Tibial nerve (tissue), 4 donors: ENCODE measurements around the gene CLEC9A. TPM values are rescaled to one million over a fixed set of nuclear protein-coding genes. Genes with fewer than 3 reads are reported as not detected.
A peak's percentile ranks its signal among the peaks of the same experiment; 100 is the strongest.

Experiments
- DNase-seq, 2 donors: peaks; one replicate each; pipeline ENCODE4 v3.0.0-alpha.2; 2019; ENCODE audit warnings: low spot score in 2 of 2
- H3K27ac ChIP-seq, 4 donors: fragments of 200-600 bp; sonication (generic) in 3 of 4; one replicate each; pipeline ENCODE4 v1.5.1; 2017 to 2019; ENCODE audit warnings: mild to moderate bottlenecking in 1 of 4
- H3K27me3 ChIP-seq, 2 donors: fragments of 200-600 bp; sonication (generic) in 1 of 2; one replicate each; pipeline versions ENCODE4 v1.5.1 to v1.6.0; 2017 to 2019
- H3K36me3 ChIP-seq, 3 donors: fragments of 200-600 bp; sonication (generic); one replicate each; pipeline ENCODE4 v1.5.1; 2018 to 2019
- H3K4me1 ChIP-seq, 4 donors: fragments of 200-600 bp; sonication (generic) in 3 of 4; one replicate each; pipeline ENCODE4 v1.5.1; 2017 to 2019
- H3K4me3 ChIP-seq, 4 donors: fragments of 200-600 bp; sonication (generic) in 3 of 4; one replicate each; pipeline ENCODE4 v1.5.1; 2017 to 2019; ENCODE audit warnings: mild to moderate bottlenecking in 1 of 4, moderate library complexity in 1 of 4
- H3K9me3 ChIP-seq, 4 donors: fragments of 200-600 bp; sonication (generic) in 3 of 4; one replicate each; pipeline ENCODE4 v1.5.1; 2017 to 2019
- CTCF ChIP-seq, 5 experiments: fragments of 200-600 bp in 3 of 5; fragments of 450-650 bp in 2 of 5; sonication (generic) in 3 of 5; IDR thresholded peaks; one replicate each; pipeline ENCODE4 v1.5.1; 2016 to 2019; ENCODE audit warnings: antibody characterized with exemption in 5 of 5, mild to moderate bottlenecking in 3 of 5, moderate library complexity in 2 of 5
- EP300 ChIP-seq, 2 donors: sonication (generic); formaldehyde crosslinking; IDR thresholded peaks; one replicate each; pipeline ENCODE4 v1.6.1; 2017; ENCODE audit warnings: antibody characterized with exemption in 2 of 2, mild to moderate bottlenecking in 1 of 2
- POLR2A ChIP-seq, 2 donors: fragments of 450-650 bp; IDR thresholded peaks; one replicate each; pipeline ENCODE4 v1.6.1; 2017; ENCODE audit warnings: antibody characterized with exemption in 2 of 2, mild to moderate bottlenecking in 2 of 2, moderate library complexity in 2 of 2
- WGBS, 2 donors: methylation state at CpG; one replicate each; pipeline ENCODE4 v1.1.5; 2018; 5-methylcytosine and 5-hydroxymethylcytosine counted together
- total RNA-seq, 4 donors: library from RNA; depleted of rRNA; stranded (reverse); fragments of >200 nt; gene quantifications; one replicate each; pipeline ENCODE4 v1.1.0, GENCODE V29; 2016

CLEC9A gene
- total RNA-seq, 4 donors from 2014 or later: 0.21 TPM; not detected in 3

- WGBS, 2 donors: 56 to 68% methylated on average over 4 of the region's 4 CpGs
- peaks cover 0 to 23% (median 3%) of the 10 kb centered on the region in 4 donors for H3K4me1 ChIP-seq
- no peaks in the 10 kb centered on the region for H3K9me3 ChIP-seq
- H3K4me3 ChIP-seq: no peak overlapping the region
- no peak overlapping the region for H3K27ac ChIP-seq
- no peak for DNase-seq
- H3K27me3 ChIP-seq: no peaks in the 10 kb centered on the region
- H3K36me3 ChIP-seq: no peaks in the 10 kb centered on the region
- TF ChIP-seq EP300 (IDR thresholded peaks at IDR 0.05) (no peak), CTCF (IDR thresholded peaks at IDR 0.05) (no peak), POLR2A (IDR thresholded peaks at IDR 0.05) (no peak)
Observed at GRCh38 chr12:10065241-10065640, 34.8 kb downstream of the CLEC9A start.

GRCh38 chr12:10067264-10067663 lies 36.8 kb downstream of the CLEC9A start:
- Histone ChIP-seq H3K27ac (peak overlapping the region in 2 of 4 donors; percentile 73 to 76), H3K27me3 (no peaks in the 10 kb centered on the region), H3K36me3 (peaks cover 0 to 5% (median 0%) of the 10 kb centered on the region in 3 donors), H3K4me3 (no peak overlapping the region), H3K4me1 (peaks cover 0 to 23% (median 3%) of the 10 kb centered on the region in 4 donors), H3K9me3 (no peaks in the 10 kb centered on the region)
- TF ChIP-seq EP300 (IDR thresholded peaks at IDR 0.05): no peak
- no peak for TF ChIP-seq CTCF (IDR thresholded peaks at IDR 0.05)
- TF ChIP-seq POLR2A (IDR thresholded peaks at IDR 0.05): no peak
- 48 to 51% methylated on average over 4 of the region's 4 CpGs for WGBS, 2 donors
- no peak for DNase-seq

GRCh38 chr12:10067942-10068341 lies 37.5 kb downstream of the CLEC9A start:
- 8 to 9% methylated on average over 3 of the region's 3 CpGs for WGBS, 2 donors
- H3K36me3 ChIP-seq: peaks cover 0 to 6% (median 0%) of the 10 kb centered on the region in 3 donors
- H3K4me3 ChIP-seq: no peak overlapping the region
- H3K9me3 ChIP-seq: no peaks in the 10 kb centered on the region
- H3K27ac ChIP-seq: peak overlapping the region in 3 of 4 donors; percentile 25 to 76 (median 73)
- H3K4me1 ChIP-seq: peaks cover 0 to 23% (median 3%) of the 10 kb centered on the region in 4 donors
- H3K27me3 ChIP-seq: no peaks in the 10 kb centered on the region
- no peak for DNase-seq
- TF ChIP-seq CTCF (IDR thresholded peaks at IDR 0.05) (no peak), EP300 (IDR thresholded peaks at IDR 0.05) (peak; percentile 71 to 80), POLR2A (IDR thresholded peaks at IDR 0.05) (no peak)

GRCh38 chr12:10068644-10069043 lies 38.2 kb downstream of the CLEC9A start:
- no peaks in the 10 kb centered on the region for H3K27me3 ChIP-seq
- 81 to 82% methylated on average over 1 of the region's 1 CpG for WGBS, 2 donors
- H3K4me1 ChIP-seq: peaks cover 0 to 23% (median 3%) of the 10 kb centered on the region in 4 donors
- H3K9me3 ChIP-seq: no peaks in the 10 kb centered on the region
- TF ChIP-seq POLR2A (IDR thresholded peaks at IDR 0.05) (no peak), EP300 (IDR thresholded peaks at IDR 0.05) (peak in 1 of 2 donors; percentile 49)
- peak overlapping the region in 3 of 4 donors; percentile 25 to 76 (median 73) for H3K27ac ChIP-seq
- peaks cover 0 to 6% (median 0%) of the 10 kb centered on the region in 3 donors for H3K36me3 ChIP-seq
- H3K4me3 ChIP-seq: no peak overlapping the region
- DNase-seq: no peak

- no peaks in the 10 kb centered on the region for H3K9me3 ChIP-seq
- WGBS, 2 donors: 41 to 49% methylated on average over 4 of the region's 4 CpGs
- no peak overlapping the region for H3K4me3 ChIP-seq
- TF ChIP-seq EP300 (IDR thresholded peaks at IDR 0.05) (no peak), POLR2A (IDR thresholded peaks at IDR 0.05) (no peak), CTCF (IDR thresholded peaks at IDR 0.05) (no peak)
- H3K27ac ChIP-seq: peak overlapping the region in 3 of 4 donors; percentile 25 to 76 (median 73)
- DNase-seq: no peak
- peaks cover 0 to 6% (median 0%) of the 10 kb centered on the region in 3 donors for H3K36me3 ChIP-seq
- no peaks in the 10 kb centered on the region for H3K27me3 ChIP-seq
- peaks cover 0 to 23% (median 3%) of the 10 kb centered on the region in 4 donors for H3K4me1 ChIP-seq
Observed at GRCh38 chr12:10069099-10069498, 38.6 kb downstream of the CLEC9A start.
